Measurements from ENCODE around the gene KCNJ9. TPM values are rescaled to one million over a fixed set of nuclear protein-coding genes. Genes with fewer than 3 reads are reported as not detected.
"Not testable (repeated sequence)": the region's sequence is repeated elsewhere in the genome, so short reads cannot be mapped to it uniquely, and the experiment has no call there.

Gene KCNJ9
- not detected for total RNA-seq
- long read RNA-seq, result 0 reads

DNA sequence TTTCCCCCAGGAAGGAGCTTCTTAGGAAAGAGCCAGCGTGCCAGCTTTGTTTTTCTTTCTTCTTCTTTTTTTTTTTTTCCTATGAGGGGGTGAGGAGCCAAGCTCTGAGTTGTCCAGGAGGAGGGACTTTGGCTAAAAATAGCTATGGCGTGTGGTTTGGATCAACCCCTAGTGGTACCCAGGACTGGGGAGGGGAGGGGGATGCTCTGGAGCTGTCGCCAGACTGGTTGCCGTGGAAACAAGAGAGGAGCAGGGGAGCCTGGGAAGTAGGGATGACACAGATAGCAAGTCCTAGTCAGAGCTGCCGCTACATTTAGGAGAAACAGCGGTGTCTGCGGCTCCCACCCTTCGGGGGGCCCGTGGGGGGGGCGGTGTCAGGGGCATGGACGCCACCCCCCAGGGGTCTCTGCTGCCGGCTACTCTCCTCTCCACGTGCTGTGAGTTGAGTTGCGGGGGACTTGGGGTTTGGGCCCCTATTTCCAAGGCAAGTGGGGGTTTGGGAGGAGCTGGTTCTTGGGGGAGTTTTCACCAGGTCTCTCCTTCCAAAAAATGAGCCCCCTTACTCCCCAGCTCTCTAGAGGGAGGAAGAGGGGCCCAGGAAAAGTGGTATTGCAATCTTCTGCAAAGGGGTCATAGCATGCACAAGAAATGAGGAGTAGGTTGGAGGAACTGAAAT, at the start of gene KCNJ9:
Gene KCNJ9 (plus strand): TSS at position 278 of the 676 bp plus-strand sequence. CDS start 2,493 bp downstream, outside the sequence.
- DNase-seq (ENCODE audit: low spot score), result no peak

DNA sequence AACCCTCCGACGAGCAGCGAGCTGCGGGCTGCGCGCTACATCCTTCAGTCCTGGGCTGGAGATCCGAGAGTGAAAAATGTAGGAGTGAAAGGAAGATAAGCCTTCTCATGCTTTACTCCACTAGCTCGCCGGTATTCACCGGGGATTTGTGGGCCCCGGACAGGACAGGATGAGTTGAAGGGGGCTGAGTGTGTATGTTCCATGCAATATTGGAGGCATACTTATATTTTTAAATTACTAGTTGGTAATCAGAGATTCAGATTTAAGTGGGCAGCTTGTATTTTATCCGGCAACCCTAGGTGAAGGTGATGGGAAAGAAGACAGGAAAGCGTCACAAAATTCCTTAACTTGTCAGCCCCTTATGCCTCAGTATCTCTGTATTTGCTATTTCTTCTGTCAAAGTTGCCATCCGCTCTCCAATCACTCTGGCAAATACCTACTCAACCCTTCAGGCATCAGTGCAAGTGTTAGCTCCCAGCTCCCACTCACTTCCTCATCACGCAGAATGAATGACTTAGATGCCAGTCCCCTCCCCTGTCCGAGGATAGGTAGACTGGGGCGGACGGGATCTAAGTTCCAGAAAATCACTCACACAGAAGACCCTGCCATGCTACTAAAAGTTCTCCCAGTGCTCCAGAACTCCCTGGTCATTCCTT, 49.0 kb upstream of the KCNJ9 start:
- no peak for DNase-seq (ENCODE audit: low spot score)

DNA sequence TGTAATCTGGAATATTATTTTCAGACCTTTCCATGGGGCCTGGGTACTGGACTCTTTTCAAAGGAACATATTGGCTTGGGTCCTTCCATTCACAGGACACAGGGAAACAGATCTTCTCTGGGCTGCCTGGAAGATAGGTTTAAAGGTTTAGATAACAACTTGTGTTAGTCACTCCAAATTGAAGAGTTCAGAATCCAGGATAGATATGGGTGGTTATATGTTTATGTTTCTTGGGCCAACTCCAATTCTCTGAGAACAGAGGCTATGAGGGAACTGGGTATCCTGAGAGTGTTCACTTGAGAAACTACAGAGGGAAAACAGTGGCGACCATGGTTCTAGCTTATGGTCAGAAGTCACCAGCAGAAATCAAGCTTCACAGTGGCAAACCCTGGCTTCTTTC, 40.9 kb upstream of the KCNJ9 start:
- DNase-seq (ENCODE audit: low spot score), result no peak

DNA sequence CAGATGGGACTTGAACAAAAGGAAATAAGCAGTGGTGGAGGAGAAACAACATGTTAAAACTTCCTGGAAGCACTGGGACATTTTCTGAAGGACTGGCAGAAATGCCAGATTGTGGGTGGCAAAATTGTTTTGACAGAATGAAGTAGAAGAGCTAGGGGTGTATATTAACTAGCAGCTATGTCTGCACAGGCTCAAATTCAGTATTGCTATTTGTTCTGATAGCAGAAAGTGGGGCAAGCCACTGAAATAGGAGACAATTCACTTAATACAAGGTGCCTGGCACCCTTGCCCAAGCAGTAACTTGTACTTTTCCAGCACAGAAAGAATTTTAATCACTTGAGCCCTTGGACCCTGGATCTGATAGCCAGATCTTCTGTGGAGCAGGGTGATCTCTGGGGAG, 37.8 kb upstream of the KCNJ9 start:
- DNase-seq (ENCODE audit: low spot score), result no peak

DNA sequence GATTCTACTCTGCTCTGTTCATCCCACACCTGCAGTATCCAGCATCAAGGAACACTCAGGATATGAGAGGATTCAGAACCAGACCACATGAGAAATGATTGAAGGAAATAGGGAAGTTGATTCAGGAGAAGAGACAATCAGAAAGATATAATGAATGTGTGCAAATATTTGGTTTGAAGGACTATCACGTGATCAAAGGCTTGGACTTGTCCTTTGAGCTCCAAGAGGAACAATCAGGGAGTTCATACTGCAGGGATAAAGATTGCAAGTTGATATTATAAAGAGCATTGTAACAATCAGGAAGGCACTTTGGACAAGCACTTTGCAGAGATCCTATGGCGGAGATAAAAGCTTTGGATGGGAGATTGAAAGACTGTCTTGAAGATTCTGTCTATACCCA, 35.7 kb upstream of the KCNJ9 start:
- no peak for DNase-seq (ENCODE audit: low spot score)

DNA sequence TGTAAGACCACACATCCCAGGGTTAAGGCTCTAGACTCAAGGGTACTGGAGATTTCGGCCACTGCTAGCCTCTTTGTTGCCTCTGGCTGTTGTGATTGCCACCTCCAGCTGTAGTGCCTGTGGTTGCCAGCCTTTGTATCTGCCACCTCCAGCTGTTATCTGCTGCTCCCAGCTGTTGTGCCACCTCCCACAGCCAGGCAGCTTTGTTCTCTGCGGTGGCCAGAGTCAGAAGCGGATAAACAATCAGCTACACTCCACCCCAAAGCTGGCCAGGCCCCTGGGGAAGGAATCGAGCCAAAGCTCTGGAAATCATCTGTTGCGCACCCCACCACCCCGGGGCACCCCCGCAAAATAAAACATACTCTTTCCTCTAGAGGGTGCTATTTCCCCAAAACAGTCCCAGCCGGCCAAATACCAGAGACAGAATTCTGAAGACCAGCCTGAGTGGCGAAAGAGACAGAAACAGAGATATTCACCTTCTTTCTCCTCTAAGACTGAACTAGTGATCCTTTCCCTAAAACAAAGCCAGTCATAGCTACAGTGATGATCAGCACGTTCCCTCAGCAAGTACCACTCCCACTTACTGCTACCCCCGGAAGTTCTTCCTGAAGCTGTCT, 34.7 kb upstream of the KCNJ9 start:
- no peak for DNase-seq (ENCODE audit: low spot score)

DNA sequence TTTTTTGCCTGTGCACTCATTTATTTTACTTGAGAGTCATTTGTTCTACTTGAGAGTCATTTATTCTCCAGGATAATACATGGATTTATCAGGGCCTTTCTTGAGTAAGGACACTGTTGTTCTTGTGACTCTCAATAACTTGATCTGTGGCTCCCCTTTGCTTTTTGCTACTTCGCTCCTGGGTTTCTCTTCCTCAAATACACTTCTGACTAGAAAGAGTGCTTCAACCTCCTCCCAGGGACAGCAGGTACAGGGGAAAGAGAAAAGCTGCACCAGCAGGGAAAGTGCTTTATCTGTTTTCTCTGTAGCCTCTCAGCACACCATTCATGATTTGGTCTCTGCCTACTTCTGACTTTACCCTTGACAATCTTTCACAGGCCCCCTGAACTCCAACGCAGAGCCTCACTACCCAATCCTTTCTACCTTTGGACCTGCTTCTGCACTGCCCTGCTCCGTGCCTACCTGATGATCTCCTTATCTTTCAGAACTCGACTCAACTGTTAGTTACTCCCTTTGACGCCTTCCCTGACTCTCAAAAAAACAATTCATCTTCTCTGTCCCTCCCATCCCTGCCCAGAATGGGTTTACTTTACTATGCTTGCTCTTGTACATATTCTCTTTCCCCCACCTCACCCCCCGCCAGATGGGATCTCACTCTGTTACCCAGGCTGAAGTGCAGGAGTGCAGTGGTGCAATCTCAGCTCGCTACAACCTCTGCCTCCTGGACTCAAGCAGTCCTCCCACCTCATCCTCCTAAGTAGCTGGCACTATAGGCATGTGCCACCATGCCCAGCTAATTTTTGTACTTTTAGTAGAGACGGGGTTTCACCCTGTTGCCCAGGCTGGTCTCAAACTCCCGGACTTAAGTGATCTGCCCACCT, 34.0 kb upstream of the KCNJ9 start:
- no peak for DNase-seq (ENCODE audit: low spot score)

DNA sequence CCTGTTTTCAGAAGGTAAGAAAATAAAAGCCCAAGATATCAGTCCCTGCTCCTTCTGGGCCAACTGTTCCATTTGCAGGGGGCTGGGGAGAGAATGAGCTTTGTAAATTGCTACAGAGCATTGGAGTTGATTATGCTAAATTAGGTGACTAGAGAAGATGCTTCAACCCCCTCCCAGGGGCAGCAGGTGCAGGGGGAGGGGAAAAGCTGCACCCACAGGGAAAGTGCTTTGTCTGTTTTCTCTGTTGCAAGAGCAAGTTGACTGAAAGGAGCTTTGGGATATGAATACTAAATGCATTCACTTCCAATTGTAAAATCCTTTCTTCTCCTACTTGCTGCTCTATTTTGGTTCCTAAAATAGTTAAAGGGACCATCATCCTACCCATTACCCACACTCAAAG, 33.0 kb upstream of the KCNJ9 start:
- DNase-seq (ENCODE audit: low spot score), result no peak

DNA sequence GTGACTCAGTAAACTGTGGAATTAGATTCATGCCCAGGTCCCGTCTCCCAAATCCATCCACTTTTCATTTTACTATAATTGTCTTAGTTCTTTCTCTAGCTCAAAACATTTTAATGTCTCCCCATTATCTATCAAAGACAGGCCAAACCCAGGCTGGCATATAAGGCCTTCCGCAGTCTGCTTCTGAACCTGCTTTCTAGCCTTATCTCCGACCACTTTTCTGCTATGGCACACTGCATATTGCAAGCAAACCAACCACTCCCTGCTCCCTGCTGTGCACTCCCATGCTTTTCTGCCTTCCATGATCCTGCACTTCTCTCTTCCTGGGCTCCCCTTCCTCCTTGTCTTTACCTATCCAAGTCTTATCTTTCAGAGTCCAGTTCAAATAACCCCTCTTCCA, 32.2 kb upstream of the KCNJ9 start:
- DNase-seq (ENCODE audit: low spot score), result no peak

DNA sequence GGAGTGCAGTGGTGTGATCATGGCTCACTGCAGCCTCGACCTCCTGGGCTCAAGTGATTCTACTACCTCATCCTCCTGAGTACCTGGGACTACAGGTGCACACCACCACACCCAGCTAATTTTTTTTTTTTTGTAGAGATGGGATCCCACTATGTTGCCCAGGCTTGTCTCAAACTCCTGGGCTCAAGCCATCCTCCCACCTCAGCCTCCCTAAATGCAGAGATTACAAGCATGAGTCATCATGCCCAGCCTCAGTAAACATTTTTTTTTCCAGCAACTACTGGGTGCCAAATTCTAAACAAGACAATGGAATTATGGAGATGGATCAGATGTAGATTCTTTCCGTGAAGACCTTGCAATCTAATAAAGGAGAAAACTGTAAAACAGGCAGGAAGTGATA, 31.2 kb upstream of the KCNJ9 start:
- DNase-seq (ENCODE audit: low spot score), result not testable (repeated sequence)

DNA sequence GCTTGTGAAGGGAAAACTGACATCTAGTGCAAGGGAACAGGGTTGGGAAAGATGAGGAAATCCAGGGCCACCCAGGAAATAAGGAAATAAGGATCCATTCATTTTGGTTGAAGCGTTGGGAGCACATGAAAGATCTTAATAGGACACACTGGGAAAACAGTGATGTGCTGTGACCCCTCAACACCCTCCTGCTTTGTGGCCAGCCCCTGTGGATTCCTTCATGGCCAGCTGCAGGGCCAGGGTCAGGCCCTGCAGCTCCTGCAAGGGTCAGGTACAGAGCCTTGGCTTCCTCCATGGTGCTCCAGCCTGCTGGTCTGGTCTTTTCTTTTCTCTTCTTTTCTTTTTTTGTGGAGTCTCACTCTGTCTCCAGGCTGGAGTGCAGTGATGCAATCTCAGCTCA, 30.7 kb upstream of the KCNJ9 start:
- DNase-seq (ENCODE audit: low spot score), result no peak

DNA sequence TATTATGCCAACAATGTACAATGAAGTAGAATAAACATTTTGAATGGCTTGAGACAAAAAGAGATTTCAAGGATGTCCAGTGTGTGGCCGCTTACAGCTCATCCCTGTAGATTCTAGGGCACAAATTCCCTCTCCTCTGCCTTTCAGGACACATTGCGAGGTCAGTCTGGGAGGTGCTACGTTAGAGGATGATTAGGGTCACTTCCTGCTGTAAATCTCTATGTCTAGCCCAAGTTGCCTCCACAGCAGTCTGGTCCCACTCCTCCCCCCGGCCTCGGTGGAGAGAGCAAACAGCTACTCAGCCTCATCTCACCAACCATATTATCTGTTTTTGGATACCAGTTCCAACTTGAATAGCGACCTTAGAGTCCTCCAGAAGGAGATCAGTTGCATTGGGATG, 28.4 kb upstream of the KCNJ9 start:
- DNase-seq (ENCODE audit: low spot score), result no peak

DNA sequence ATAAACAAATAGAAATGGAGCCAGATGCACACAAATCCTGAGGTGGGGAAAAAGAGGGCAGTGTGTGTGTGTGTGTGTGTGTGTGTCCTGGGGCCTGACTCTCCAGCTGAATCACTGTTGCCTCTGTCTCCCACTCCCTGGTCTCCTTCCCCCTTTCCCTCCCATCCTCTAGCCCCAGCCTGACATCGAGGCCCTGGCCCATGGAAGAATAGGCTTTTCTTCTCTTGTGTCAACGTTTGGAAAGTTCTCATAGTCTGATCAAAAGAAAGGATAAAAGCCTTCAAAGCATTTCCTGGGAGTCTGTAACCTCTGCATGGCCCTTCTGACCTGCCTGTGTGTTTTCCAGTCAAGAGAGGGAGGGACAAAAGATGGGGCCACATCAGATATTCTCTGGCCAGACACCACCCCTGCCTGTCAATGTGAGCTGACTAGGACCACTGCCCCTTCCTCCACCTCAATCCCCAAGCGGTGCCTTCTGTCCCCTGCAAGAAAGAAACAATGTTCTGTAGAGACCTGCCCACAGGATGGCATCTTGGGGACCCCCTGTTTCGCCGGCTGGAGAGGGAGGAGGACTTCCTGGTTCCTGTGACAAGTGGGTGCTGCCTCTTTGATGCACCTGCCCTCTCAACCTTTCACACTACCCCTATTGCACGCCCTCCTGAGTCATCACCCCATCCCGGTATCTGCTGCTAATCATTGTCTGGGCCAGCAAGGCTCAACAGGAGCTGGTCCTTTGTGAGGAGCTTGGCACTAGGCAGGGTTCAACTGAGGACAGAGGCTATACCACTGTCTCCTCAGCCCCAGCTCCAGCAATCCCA, 27.6 kb upstream of the KCNJ9 start:
- DNase-seq (ENCODE audit: low spot score), result no peak

DNA sequence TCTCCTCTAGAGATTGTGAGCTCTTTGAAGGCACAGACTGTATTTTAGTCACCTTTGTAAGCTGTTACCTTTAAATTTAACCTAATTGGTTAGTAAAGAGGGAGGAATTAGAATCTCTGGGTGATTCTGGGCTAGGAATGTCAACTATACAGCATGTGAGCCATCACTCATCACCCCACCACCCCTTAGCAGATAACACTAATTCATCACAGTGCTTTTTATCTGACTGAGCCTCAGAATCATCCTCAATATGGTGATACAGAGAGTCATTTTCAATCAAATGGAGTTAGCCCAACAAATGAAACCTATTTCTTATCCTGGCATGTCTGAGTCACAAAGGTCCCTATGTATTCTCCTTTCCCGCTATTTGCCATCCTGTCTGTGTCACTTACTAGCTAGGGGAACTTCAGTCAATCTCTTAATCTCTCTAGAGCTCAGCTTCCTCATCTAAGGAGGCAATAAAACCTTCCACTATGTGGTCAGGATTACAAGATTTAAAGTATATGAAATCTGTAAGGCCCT, 24.6 kb upstream of the KCNJ9 start:
- DNase-seq (ENCODE audit: low spot score), result no peak

DNA sequence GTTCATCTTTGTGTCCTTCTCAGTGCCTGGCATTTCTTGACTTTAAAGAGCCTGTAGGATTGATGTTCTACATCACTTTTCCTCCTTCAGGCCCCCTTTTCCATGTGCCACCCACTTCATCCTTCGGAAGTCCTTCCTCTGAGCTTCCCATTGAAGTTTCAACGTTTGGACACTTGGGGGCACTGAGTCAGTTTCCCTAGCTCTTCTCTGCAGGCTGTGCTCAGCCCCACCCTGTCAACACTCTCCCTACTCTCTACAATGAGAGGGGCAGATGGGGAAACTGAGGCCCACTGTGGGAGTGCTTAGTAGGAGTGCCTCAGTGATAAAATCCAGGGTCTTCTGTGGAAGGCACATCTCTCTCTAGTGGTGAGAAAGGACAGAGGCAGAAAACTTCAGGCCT, 23.3 kb upstream of the KCNJ9 start:
- no peak for DNase-seq (ENCODE audit: low spot score)

DNA sequence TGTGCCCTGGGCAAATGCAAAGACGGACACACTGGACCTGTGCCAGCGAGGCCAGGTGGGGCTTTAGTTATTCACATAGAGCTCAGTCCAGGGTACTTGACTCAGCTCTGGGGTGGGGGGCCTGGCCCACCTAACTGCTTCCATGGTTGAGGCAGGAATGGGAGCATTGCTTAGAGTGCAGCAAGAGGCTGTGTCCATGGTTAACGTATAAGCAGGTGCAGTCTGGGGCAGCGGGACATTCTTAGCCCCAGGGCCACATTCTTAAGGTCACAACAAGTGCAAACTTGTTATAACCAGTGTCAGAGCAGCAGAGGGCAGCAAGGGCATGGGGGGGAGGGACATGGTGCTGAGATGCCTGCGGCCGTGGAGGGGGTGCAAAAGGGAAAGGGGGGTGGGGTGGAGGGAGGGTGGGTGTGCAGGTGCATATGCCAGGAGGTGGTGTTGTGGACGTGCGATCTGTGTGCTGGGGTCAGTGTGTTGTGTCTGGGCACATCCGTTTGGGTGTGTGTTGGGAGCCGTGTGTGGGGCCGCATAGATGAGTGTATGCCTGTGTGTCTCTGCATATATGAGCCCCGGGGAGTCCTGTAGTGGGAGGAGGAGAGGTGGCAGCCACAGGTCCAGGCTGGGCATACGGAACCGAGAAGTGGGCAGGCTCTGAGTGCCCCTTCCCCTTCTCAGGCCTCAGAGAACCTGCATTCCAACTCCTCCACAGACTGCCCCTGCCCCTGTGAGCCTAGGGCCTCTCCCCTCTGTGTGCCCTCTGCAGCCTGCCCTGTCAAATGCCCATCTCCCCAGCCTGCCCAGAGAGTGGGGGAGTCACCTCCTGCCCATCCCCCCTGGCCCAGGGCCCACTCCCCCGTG, 19.7 kb upstream of the KCNJ9 start:
- no peak for DNase-seq (ENCODE audit: low spot score)

DNA sequence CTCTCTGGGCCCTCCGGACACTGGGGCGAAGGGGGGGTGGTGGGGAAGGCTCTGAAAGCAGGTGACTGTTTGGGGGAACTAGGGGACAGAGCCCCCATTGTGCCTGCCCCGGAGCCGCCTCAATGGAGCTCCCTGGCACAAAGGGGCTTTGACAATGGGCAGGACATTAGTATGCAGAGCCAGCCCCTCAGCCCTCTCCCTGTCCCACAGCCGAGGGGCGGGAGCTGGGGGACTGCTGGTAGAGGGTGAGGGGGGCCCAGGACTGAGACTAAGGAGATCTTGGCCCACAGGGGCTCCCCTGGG, 19.2 kb upstream of the KCNJ9 start:
- no peak for DNase-seq (ENCODE audit: low spot score)

DNA sequence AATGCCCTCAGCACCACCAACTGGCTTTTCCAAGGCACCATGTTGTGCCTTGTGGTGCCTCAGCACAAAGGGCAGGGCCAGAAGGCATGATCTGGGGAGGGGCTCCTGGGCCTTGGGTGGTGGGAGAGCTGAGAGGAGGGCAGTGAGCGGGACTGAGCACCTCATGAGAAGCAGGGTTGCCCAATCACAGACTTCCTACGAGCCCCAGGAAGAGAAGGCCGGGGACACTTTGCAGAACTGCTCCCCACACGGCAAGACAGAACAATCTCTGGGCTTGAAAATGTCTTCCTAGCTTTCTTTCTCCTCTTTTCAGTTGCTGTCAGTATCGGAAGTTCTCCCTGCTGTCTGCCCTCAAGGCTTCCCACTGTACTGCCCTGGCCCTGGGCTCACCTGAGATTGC, 18.2 kb upstream of the KCNJ9 start:
- no peak for DNase-seq (ENCODE audit: low spot score)

DNA sequence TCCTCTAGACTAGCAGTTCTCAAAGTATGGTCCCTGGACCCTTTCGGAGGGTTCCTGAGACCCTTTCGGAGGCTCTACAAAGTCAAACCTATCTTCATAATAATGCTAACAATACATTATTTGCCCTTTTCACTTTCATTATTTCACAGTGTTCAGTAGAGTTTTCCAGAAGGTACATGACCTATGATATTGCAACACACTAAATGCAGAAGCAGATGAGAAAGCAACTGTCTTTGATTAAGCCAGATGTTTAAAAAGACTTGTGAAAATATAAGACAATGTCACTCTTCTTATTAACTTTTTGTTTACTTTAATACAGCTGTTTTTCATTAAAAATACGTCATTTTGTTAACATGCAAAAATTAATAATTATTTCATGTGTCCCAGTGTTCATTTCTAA, 17.2 kb upstream of the KCNJ9 start:
- no peak for DNase-seq (ENCODE audit: low spot score)

DNA sequence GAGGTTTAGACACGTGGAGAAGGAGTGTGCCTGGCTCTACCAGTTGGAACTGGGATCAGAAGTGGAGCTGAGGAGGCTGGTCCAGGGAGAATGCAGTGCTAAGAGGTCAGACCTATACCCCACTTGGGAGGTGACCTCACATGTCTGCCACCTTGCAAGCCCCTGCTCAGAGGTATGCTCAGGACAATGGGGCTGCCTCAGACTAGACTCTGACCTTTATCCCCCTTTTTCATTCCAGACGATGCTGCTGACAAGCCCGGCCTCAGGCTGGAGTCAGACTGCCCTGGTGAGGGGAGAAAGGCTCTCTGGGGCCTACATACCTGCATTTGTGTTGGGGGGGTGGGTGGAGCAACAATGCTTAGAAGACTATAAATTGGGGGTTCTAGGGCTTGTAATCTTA, 16.6 kb upstream of the KCNJ9 start:
- no peak for DNase-seq (ENCODE audit: low spot score)

All from mesenteric fat pad (tissue), 1 donor.